HepG2 (cell line): ENCODE results near the gene TRIM25. TPM values are rescaled to one million over a fixed set of nuclear protein-coding genes. Genes with fewer than 3 reads are reported as not detected.

Experiments used
- ATAC-seq: fragments of 200-7000 bp; cut with Tn5 transposase; 3 replicates; pipeline ENCODE4 v1.9.1; 2020; ENCODE audit warnings: mild to moderate bottlenecking, moderate library complexity
- BruUV-seq: library from RNA; stranded (reverse); fragments of 400-500 nt; replicated peaks from 2 replicates; lab custom pipeline; 2021; lab: Mats Ljungman, UMichigan
- CTCF ChIA-PET: fragments of 300-600 bp; formaldehyde crosslinking; extraction: SDS; loops from one replicate; lab custom pipeline; 2021; ENCODE audit warnings: low total read pairs, inconsistent platforms, low intra/inter-chr PET ratio; lab: Yijun Ruan, JAX
- POLR2A ChIA-PET: fragments of 350-600 bp; sonication (Branson Sonifier 250); formaldehyde crosslinking; loops from one replicate; lab custom pipeline; 2020; ENCODE audit warnings: antibody characterized with exemption, inconsistent platforms; lab: Yijun Ruan, JAX
- DNase-seq: peaks from one replicate; pipeline ENCODE4 v3.0.0-alpha.2; 2015; ENCODE audit warnings: low spot score
- FAIRE-seq: peaks from 3 replicates; lab custom pipeline; 2011; peaks lifted over from hg19 to GRCh38; lab: Jason Lieb, UNC
- H2AFZ ChIP-seq: one replicate; pipeline ENCODE4 v1.6.1; 2011; ENCODE audit warnings: low read length, inconsistent platforms
- H3K27ac ChIP-seq: fragments of 300-600 bp; 3 replicates; pipeline ENCODE4 v1.8.0; 2011; ENCODE audit warnings: mixed run types, mild to moderate bottlenecking, mixed read lengths, low read length, inconsistent platforms; ENCODE audit not compliant: insufficient read depth; ENCODE audit errors: extremely low read length
- H3K27me3 ChIP-seq, 2 experiments: fragments of 200-600 bp in 1 of 2; 2 replicates in 1 of 2; 3 replicates in 1 of 2; pipeline versions ENCODE4 v1.6.0 to v1.8.0; 2011; ENCODE audit warnings: low read length in 2 of 2, mild to moderate bottlenecking in 2 of 2, moderate library complexity in 2 of 2, inconsistent platforms in 1 of 2; ENCODE audit not compliant: insufficient read depth in 2 of 2, control insufficient read depth in 1 of 2
- H3K36me3 ChIP-seq, 2 experiments: fragments of 200-600 bp in 1 of 2; replicated peaks in 1 of 2; 2 replicates in 1 of 2; 3 replicates in 1 of 2; pipeline versions ENCODE4 v1.5.1 to v1.8.0; 2011; ENCODE audit warnings: low read length in 2 of 2, inconsistent platforms in 1 of 2; ENCODE audit not compliant: insufficient read depth in 2 of 2, control insufficient read depth in 1 of 2
- H3K4me1 ChIP-seq: 2 replicates; pipeline ENCODE4 v1.5.1; 2012; ENCODE audit warnings: low read length, inconsistent platforms; ENCODE audit not compliant: insufficient read depth
- H3K4me2 ChIP-seq: 2 replicates; pipeline ENCODE4 v1.6.0; 2011; ENCODE audit warnings: low read depth, low read length, inconsistent platforms
- H3K4me3 ChIP-seq, 3 experiments: fragments of 200-600 bp in 1 of 3; sonication (generic), shearing (Covaris generic) in 1 of 3; replicated peaks in 1 of 3; 2 replicates each; pipeline ENCODE4 v1.5.1; 2011 to 2016; ENCODE audit warnings: low read length in 3 of 3, inconsistent platforms in 2 of 3, low read depth in 2 of 3, mild to moderate bottlenecking in 2 of 3, control low read depth in 1 of 3, mixed read lengths in 1 of 3; ENCODE audit not compliant: insufficient read depth in 1 of 3
- H3K79me2 ChIP-seq: one replicate; pipeline ENCODE4 v1.6.1; 2011; ENCODE audit warnings: low read length, inconsistent platforms; ENCODE audit not compliant: insufficient read depth
- H3K9ac ChIP-seq: 2 replicates; pipeline ENCODE4 v1.6.0; 2011; ENCODE audit warnings: mild to moderate bottlenecking, low read depth, low read length, inconsistent platforms; ENCODE audit not compliant: insufficient read depth
- H3K9me3 ChIP-seq: 2 replicates; pipeline ENCODE4 v1.5.1; 2012; ENCODE audit warnings: mild to moderate bottlenecking, low read length
- H4K20me1 ChIP-seq: 2 replicates; pipeline ENCODE4 v1.6.0; 2011; ENCODE audit warnings: inconsistent platforms, mild to moderate bottlenecking, low read length, moderate library complexity; ENCODE audit not compliant: insufficient read depth
- PHF21A ChIP-seq: sonication (generic); formaldehyde crosslinking; IDR thresholded peaks from 2 replicates; pipeline ENCODE4 v1.5.0; 2020; ENCODE audit warnings: mild to moderate bottlenecking, missing genetic modification reagents
- ZNF598 ChIP-seq: sonication (generic); formaldehyde crosslinking; IDR thresholded peaks from 2 replicates; pipeline ENCODE4 v1.5.1; 2020; ENCODE audit warnings: mild to moderate bottlenecking, missing genetic modification reagents, borderline replicate concordance
- WGBS: methylation state at CpG from one replicate; pipeline ENCODE4 v1.1.6; 2017; ENCODE audit warnings: low lambda C conversion rate; 5-methylcytosine and 5-hydroxymethylcytosine counted together
- in situ Hi-C: cut with HindIII; loops from 2 replicates; pipeline ENCODE4 v1.10.0; 2017; ENCODE audit warnings: low pct_unique_long_range_greater_than_20kb; ENCODE audit not compliant: extremely low pct_ligation_motif_present
- intact Hi-C: fragments of 100-400 bp; cut with micrococcal nuclease; formaldehyde crosslinking; loops from one replicate; pipeline ENCODE4 v1.10.0; 2022; ENCODE audit not compliant: unreplicated experiment
- polyA plus RNA-seq, 8 experiments: library from polyadenylated mRNA; depleted of rRNA in 3 of 8; stranded (reverse) in 7 of 8; unstranded in 1 of 8; fragments of >200 nt; fragmentation: Illumina TruSeq in 4 of 8; extraction: Trizol in 4 of 8; gene quantifications; 2 replicates each; pipeline versions ENCODE4 v1.2.1 to v1.2.3, GENCODE V29; 2011 to 2016; ENCODE audit warnings: low read depth in 4 of 8, missing spikeins in 1 of 8, mixed read lengths in 1 of 8; ENCODE audit not compliant: insufficient read depth in 1 of 8
- total RNA-seq, 5 experiments: library from RNA; depleted of rRNA; stranded (reverse); fragments of >200 nt; fragmentation: Illumina TruSeq; extraction: Trizol; gene quantifications; 2 replicates each; pipeline ENCODE4 v1.2.3, GENCODE V29; 2016; ENCODE audit warnings: low read depth in 1 of 5
- TF ChIP-seq, protein P1 (sequence below): sonication (generic); formaldehyde crosslinking; IDR thresholded peaks from 2 replicates; pipeline ENCODE4 v1.4.0; 2020; ENCODE audit warnings: mild to moderate bottlenecking, missing genetic modification reagents, borderline replicate concordance
- TF ChIP-seq, protein P2 (sequence below): sonication (generic); formaldehyde crosslinking; IDR thresholded peaks from 2 replicates; pipeline ENCODE4 v1.4.0; 2020; ENCODE audit warnings: missing genetic modification reagents, mild to moderate bottlenecking, borderline replicate concordance

The TRIM25 gene
- total and polyA plus RNA-seq, 2 of the 13 experiments (the other 11 are each of a cell fraction or from before 2014, with no cell fraction given): 30.8 to 42.2 TPM

DNA sequence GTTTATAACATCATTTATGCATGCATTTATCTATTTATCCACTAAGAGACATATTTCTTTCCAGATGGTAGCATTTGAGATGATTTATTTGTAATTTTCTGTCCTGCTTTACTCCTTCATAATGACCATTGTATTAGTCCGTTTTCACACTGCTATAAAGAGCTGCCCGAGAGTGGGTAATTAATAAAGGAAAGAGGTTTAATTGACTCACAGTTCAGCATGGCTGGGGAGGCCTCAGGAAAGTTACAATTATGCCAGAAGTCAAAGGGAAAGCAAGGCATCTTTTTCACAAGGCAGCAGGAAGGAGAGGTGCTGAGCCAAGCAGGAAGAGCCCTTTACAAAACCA is 28.6 kb downstream of the TRIM25 start:
- no peaks in the 10 kb centered on the region for H3K79me2 ChIP-seq
- no peak overlapping the region for H3K4me3 ChIP-seq
- FAIRE-seq: no peak
- in situ Hi-C loops: no loop called here
- TF ChIP-seq, protein P1, sequence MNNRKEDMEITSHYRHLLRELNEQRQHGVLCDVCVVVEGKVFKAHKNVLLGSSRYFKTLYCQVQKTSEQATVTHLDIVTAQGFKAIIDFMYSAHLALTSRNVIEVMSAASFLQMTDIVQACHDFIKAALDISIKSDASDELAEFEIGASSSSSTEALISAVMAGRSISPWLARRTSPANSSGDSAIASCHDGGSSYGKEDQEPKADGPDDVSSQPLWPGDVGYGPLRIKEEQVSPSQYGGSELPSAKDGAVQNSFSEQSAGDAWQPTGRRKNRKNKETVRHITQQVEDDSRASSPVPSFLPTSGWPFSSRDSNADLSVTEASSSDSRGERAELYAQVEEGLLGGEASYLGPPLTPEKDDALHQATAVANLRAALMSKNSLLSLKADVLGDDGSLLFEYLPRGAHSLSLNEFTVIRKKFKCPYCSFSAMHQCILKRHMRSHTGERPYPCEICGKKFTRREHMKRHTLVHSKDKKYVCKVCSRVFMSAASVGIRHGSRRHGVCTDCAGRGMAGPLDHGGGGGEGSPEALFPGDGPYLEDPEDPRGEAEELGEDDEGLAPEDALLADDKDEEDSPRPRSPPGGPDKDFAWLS (CRISPR knock-in tag): no peak
- TF ChIP-seq PHF21A (no peak), ZNF598 (CRISPR knock-in tag) (no peak)
- TF ChIP-seq, protein P2, sequence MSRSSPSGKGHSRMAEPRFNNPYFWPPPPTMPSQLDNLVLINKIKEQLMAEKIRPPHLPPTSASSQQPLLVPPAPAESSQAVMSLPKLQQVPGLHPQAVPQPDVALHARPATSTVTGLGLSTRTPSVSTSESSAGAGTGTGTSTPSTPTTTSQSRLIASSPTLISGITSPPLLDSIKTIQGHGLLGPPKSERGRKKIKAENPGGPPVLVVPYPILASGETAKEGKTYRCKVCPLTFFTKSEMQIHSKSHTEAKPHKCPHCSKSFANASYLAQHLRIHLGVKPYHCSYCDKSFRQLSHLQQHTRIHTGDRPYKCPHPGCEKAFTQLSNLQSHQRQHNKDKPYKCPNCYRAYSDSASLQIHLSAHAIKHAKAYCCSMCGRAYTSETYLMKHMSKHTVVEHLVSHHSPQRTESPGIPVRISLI (CRISPR knock-in tag): no peak
- TF ChIP-seq, all 625 proteins: peak for 0
- Histone ChIP-seq H3K4me2 (no peak overlapping the region), H3K27me3 (no peaks in the 10 kb centered on the region), H3K9ac (no peak overlapping the region), H3K27ac (no peak overlapping the region), H3K36me3 (peaks cover 1 to 2% of the 10 kb centered on the region in 2 experiments; a peak in 4 of 5 replicates), H2AFZ (no peak overlapping the region), H4K20me1 (no peaks in the 10 kb centered on the region), H3K4me1 (peaks cover 40% of the 10 kb centered on the region), H3K9me3 (peaks cover 12% of the 10 kb centered on the region)
- DNase-seq: no peak
- ChIA-PET POLR2A (interaction anchor here (0.9 kb wide), 1 partner anchor 29 kb away, joined by 4 read pairs; the partner anchor contains the start of gene TRIM25), CTCF (no interaction called here)
- ATAC-seq: no peak
- BruUV-seq: no TSS peak
- 96% methylated on average over 2 of the region's 2 CpGs for WGBS
- intact Hi-C loops: no loop called here
